Endothelial cell (in vitro differentiated cells): ENCODE data around the gene AMPD2. TPM values are rescaled to one million over a fixed set of nuclear protein-coding genes. Genes with fewer than 3 reads are reported as not detected.
A peak's percentile ranks its signal among the peaks of the same experiment; 100 is the strongest.

Source experiments
- DNase-seq: peaks from one replicate; pipeline ENCODE4 v3.0.0; 2021; ENCODE audit warnings: low spot score
- H3K27ac Mint-ChIP-seq: one replicate; pipeline ENCODE4 v1.8.0; 2021; ENCODE audit warnings: mixed read lengths, inconsistent platforms; ENCODE audit not compliant: unreplicated experiment
- H3K27me3 Mint-ChIP-seq: one replicate; pipeline ENCODE4 v1.8.0; 2021; ENCODE audit warnings: mild to moderate bottlenecking, moderate library complexity, mixed read lengths, inconsistent platforms; ENCODE audit not compliant: unreplicated experiment
- H3K36me3 Mint-ChIP-seq: one replicate; pipeline ENCODE4 v1.8.0; 2021; ENCODE audit warnings: mild to moderate bottlenecking, low read depth, mixed read lengths, inconsistent platforms; ENCODE audit not compliant: unreplicated experiment
- H3K4me1 Mint-ChIP-seq: one replicate; pipeline ENCODE4 v1.8.0; 2021; ENCODE audit warnings: mild to moderate bottlenecking, mixed read lengths, inconsistent platforms; ENCODE audit not compliant: unreplicated experiment
- H3K4me3 Mint-ChIP-seq: one replicate; pipeline ENCODE4 v1.8.0; 2021; ENCODE audit warnings: mild to moderate bottlenecking, mixed read lengths, inconsistent platforms; ENCODE audit not compliant: unreplicated experiment
- H3K9me3 Mint-ChIP-seq: one replicate; pipeline ENCODE4 v1.8.0; 2021; ENCODE audit warnings: mixed read lengths, inconsistent platforms; ENCODE audit not compliant: unreplicated experiment
- CTCF ChIP-seq: fragments of 200-600 bp; sonication (generic); IDR thresholded peaks from one replicate; pipeline ENCODE4 v1.5.0; 2021; ENCODE audit warnings: antibody characterized with exemption; ENCODE audit not compliant: unreplicated experiment
- total RNA-seq: library from RNA; stranded (reverse); fragmentation: NEBNext Ultra II Directional; extraction: Animal tissue kit (Norgen Biotek cat#: 25700); gene quantifications from one replicate; pipeline ENCODE4 v1.2.1, GENCODE V29; 2021; ENCODE audit not compliant: unreplicated experiment

AMPD2 gene
- total RNA-seq, 1 donor from 2014 or later, result 92.7 TPM

GRCh38 chr1:109653306-109653705, 33.7 kb downstream of the AMPD2 start:
- Mint-ChIP-seq H3K36me3 (no peaks in the 10 kb centered on the region), H3K4me3 (no peak overlapping the region), H3K9me3 (no peaks in the 10 kb centered on the region), H3K4me1 (peaks cover 13% of the 10 kb centered on the region), H3K27me3 (peaks cover 1% of the 10 kb centered on the region), H3K27ac (no peak overlapping the region)
- TF ChIP-seq CTCF, result no peak
- no peak for DNase-seq

- no peak for TF ChIP-seq CTCF
- H3K4me3 Mint-ChIP-seq, result no peak overlapping the region
Measured at GRCh38 chr1:109654519-109654918, 34.9 kb downstream of the AMPD2 start.

GRCh38 chr1:109655615-109656519, 36.2 kb downstream of the AMPD2 start, which contains the start of gene GSTM4:
TSS of gene GSTM4 (plus strand) at chr1:109656099. CDS start at chr1:109656390, 291 bp downstream.
- peaks cover 5% of the 10 kb centered on the region for H3K36me3 Mint-ChIP-seq
- H3K4me3 Mint-ChIP-seq, result peak within 1 kb of the TSS; percentile 93
- TF ChIP-seq CTCF, result no peak
- H3K27ac Mint-ChIP-seq, result no peak within 1 kb of the TSS
- DNase-seq, result peak; percentile 63
- H3K27me3 Mint-ChIP-seq, result peaks cover 6% of the 10 kb centered on the region
- H3K4me1 Mint-ChIP-seq, result peaks cover 17% of the 10 kb centered on the region
- H3K9me3 Mint-ChIP-seq, result no peaks in the 10 kb centered on the region

More at GRCh38 chr1:109654519-109654918, 34.9 kb downstream of the AMPD2 start:
- Mint-ChIP-seq H3K9me3 (no peaks in the 10 kb centered on the region), H3K27ac (no peak overlapping the region), H3K27me3 (peaks cover 4% of the 10 kb centered on the region), H3K36me3 (peaks cover 5% of the 10 kb centered on the region), H3K4me1 (peaks cover 17% of the 10 kb centered on the region)
- DNase-seq, result no peak

GRCh38 chr1:109657395-109657794, 37.8 kb downstream of the AMPD2 start:
- H3K4me3 Mint-ChIP-seq, result no peak overlapping the region
- no peak overlapping the region for H3K27ac Mint-ChIP-seq
- H3K27me3 Mint-ChIP-seq, result peaks cover 8% of the 10 kb centered on the region
- TF ChIP-seq CTCF, result no peak
- no peak for DNase-seq
- peaks cover 17% of the 10 kb centered on the region for H3K4me1 Mint-ChIP-seq
- no peaks in the 10 kb centered on the region for H3K9me3 Mint-ChIP-seq
- peaks cover 5% of the 10 kb centered on the region for H3K36me3 Mint-ChIP-seq

- Mint-ChIP-seq H3K4me3 (no peak overlapping the region), H3K27ac (no peak overlapping the region), H3K36me3 (peaks cover 5% of the 10 kb centered on the region), H3K27me3 (peaks cover 8% of the 10 kb centered on the region), H3K4me1 (peaks cover 17% of the 10 kb centered on the region), H3K9me3 (no peaks in the 10 kb centered on the region)
- no peak for TF ChIP-seq CTCF
- no peak for DNase-seq
Measured at GRCh38 chr1:109657970-109658369, 38.3 kb downstream of the AMPD2 start.
